ENCODE data around the gene TERF2IP. TPM values are rescaled to one million over a fixed set of nuclear protein-coding genes. Genes with fewer than 3 reads are reported as not detected.

The TERF2IP gene
- total and polyA plus RNA-seq, 2 experiments from 2014 or later = 12.0 to 18.0 TPM

- Histone ChIP-seq H3K9me2 (ENCODE audit: insufficient read depth) (no peaks in the 10 kb centered on the region), H4K20me1 (replicated peaks; ENCODE audit: insufficient read depth) (no peaks in the 10 kb centered on the region; the same call in none of the 2 replicates), H3K27me3 (ENCODE audit: insufficient read depth) (no peaks in the 10 kb centered on the region), H3K79me2 (replicated peaks; ENCODE audit: insufficient read depth) (peaks cover 2% of the 10 kb centered on the region; the same call in 1 of the 2 replicates), H3K4me1 (ENCODE audit: insufficient read depth) (peaks cover under 1% of the 10 kb centered on the region; the same call in 1 of the 2 replicates), H3K36me3 (ENCODE audit: insufficient read depth) (peaks cover 40% of the 10 kb centered on the region), H3K27ac (ENCODE audit: low read depth) (no peak overlapping the region), H3K4me3 (no peak overlapping the region), H3K4me2 (no peak overlapping the region), H3F3A (replicated peaks; ENCODE audit: low read depth) (no peaks in the 10 kb centered on the region), H2AFZ (no peak overlapping the region)
- Mint-ChIP-seq H3K27me3 (ENCODE audit: insufficient read depth, low read depth, poor library complexity) (no peaks in the 10 kb centered on the region), H3K4me3 (no peak overlapping the region), H3K36me3 (ENCODE audit: low read depth) (peaks cover 73% of the 10 kb centered on the region), H3K4me1 (peaks cover 2% of the 10 kb centered on the region; the same call in 2 of the 3 replicates), H3K9me3 (no peaks in the 10 kb centered on the region), H3K27ac (no peak overlapping the region)
- no peak for ATAC-seq
- no peak for DNase-seq (ENCODE audit: low spot score)
- TF ChIP-seq JUNB (IDR thresholded peaks at IDR 0.05; ENCODE audit: unreplicated experiment) (no peak), EZH2 (IDR thresholded peaks at IDR 0.05; ENCODE audit: low read depth, unreplicated experiment) (no peak), EZH2phosphoT487 (IDR thresholded peaks at IDR 0.05; ENCODE audit: unreplicated experiment) (no peak), CREB1 (CRISPR knock-in tag; IDR thresholded peaks at IDR 0.05; ENCODE audit: low read depth) (no peak), ETS1 (IDR thresholded peaks at IDR 0.05) (no peak), REST (IDR thresholded peaks at IDR 0.05; ENCODE audit: unreplicated experiment) (no peak), NANOG (IDR thresholded peaks at IDR 0.05; ENCODE audit: borderline replicate concordance) (no peak), ZNF114 (CRISPR knock-in tag; IDR thresholded peaks at IDR 0.05) (no peak), STAT1 (IDR thresholded peaks at IDR 0.05; ENCODE audit: unreplicated experiment) (no peak), POLR2AphosphoS5 (IDR thresholded peaks at IDR 0.05; ENCODE audit: low read depth) (no peak), ZNF331 (CRISPR knock-in tag; IDR thresholded peaks at IDR 0.05; ENCODE audit: low read depth) (no peak)
- TF ChIP-seq, protein P1, sequence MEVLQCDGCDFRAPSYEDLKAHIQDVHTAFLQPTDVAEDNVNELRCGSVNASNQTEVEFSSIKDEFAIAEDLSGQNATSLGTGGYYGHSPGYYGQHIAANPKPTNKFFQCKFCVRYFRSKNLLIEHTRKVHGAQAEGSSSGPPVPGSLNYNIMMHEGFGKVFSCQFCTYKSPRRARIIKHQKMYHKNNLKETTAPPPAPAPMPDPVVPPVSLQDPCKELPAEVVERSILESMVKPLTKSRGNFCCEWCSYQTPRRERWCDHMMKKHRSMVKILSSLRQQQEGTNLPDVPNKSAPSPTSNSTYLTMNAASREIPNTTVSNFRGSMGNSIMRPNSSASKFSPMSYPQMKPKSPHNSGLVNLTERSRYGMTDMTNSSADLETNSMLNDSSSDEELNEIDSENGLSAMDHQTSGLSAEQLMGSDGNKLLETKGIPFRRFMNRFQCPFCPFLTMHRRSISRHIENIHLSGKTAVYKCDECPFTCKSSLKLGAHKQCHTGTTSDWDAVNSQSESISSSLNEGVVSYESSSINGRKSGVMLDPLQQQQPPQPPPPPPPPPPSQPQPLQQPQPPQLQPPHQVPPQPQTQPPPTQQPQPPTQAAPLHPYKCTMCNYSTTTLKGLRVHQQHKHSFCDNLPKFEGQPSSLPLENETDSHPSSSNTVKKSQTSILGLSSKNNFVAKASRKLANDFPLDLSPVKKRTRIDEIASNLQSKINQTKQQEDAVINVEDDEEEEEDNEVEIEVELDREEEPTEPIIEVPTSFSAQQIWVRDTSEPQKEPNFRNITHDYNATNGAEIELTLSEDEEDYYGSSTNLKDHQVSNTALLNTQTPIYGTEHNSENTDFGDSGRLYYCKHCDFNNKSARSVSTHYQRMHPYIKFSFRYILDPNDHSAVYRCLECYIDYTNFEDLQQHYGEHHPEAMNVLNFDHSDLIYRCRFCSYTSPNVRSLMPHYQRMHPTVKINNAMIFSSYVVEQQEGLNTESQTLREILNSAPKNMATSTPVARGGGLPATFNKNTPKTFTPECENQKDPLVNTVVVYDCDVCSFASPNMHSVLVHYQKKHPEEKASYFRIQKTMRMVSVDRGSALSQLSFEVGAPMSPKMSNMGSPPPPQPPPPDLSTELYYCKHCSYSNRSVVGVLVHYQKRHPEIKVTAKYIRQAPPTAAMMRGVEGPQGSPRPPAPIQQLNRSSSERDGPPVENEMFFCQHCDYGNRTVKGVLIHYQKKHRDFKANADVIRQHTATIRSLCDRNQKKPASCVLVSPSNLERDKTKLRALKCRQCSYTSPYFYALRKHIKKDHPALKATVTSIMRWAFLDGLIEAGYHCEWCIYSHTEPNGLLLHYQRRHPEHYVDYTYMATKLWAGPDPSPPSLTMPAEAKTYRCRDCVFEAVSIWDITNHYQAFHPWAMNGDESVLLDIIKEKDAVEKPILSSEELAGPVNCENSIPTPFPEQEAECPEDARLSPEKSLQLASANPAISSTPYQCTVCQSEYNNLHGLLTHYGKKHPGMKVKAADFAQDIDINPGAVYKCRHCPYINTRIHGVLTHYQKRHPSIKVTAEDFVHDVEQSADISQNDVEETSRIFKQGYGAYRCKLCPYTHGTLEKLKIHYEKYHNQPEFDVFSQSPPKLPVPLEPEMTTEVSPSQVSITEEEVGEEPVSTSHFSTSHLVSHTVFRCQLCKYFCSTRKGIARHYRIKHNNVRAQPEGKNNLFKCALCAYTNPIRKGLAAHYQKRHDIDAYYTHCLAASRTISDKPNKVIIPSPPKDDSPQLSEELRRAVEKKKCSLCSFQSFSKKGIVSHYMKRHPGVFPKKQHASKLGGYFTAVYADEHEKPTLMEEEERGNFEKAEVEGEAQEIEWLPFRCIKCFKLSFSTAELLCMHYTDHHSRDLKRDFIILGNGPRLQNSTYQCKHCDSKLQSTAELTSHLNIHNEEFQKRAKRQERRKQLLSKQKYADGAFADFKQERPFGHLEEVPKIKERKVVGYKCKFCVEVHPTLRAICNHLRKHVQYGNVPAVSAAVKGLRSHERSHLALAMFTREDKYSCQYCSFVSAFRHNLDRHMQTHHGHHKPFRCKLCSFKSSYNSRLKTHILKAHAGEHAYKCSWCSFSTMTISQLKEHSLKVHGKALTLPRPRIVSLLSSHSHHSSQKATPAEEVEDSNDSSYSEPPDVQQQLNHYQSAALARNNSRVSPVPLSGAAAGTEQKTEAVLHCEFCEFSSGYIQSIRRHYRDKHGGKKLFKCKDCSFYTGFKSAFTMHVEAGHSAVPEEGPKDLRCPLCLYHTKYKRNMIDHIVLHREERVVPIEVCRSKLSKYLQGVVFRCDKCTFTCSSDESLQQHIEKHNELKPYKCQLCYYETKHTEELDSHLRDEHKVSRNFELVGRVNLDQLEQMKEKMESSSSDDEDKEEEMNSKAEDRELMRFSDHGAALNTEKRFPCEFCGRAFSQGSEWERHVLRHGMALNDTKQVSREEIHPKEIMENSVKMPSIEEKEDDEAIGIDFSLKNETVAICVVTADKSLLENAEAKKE (CRISPR knock-in tag; IDR thresholded peaks at IDR 0.05) = no peak
- TF ChIP-seq, protein P2, sequence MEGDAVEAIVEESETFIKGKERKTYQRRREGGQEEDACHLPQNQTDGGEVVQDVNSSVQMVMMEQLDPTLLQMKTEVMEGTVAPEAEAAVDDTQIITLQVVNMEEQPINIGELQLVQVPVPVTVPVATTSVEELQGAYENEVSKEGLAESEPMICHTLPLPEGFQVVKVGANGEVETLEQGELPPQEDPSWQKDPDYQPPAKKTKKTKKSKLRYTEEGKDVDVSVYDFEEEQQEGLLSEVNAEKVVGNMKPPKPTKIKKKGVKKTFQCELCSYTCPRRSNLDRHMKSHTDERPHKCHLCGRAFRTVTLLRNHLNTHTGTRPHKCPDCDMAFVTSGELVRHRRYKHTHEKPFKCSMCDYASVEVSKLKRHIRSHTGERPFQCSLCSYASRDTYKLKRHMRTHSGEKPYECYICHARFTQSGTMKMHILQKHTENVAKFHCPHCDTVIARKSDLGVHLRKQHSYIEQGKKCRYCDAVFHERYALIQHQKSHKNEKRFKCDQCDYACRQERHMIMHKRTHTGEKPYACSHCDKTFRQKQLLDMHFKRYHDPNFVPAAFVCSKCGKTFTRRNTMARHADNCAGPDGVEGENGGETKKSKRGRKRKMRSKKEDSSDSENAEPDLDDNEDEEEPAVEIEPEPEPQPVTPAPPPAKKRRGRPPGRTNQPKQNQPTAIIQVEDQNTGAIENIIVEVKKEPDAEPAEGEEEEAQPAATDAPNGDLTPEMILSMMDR (conservative IDR thresholded peaks at IDR 0.05; ENCODE audit: low read depth in 2 of 2) = no peak
Measured at GRCh38 chr16:75616521-75617010, 31.0 kb upstream of the TERF2IP start.
